HL-60 (cell line): Measurements from ENCODE around the gene CD22.

Experiments
- DNase-seq, 2 experiments: peaks; one replicate each; pipeline ENCODE4 v3.0.0-alpha.2; 2010 to 2020; ENCODE audit warnings: low read depth in 1 of 2, low spot score in 1 of 2
- H3K27ac ChIP-seq: fragments of 250-450 bp; sonication (Bioruptor Pico); replicated peaks from 2 replicates; pipeline ENCODE4 v1.5.1; 2020; ENCODE audit warnings: mild to moderate bottlenecking, moderate library complexity
- H3K27me3 ChIP-seq: fragments of 250-450 bp; sonication (Bioruptor Pico); 2 replicates; pipeline ENCODE4 v1.5.1; 2021; ENCODE audit warnings: mild to moderate bottlenecking, moderate library complexity; ENCODE audit not compliant: insufficient read depth, poor library complexity, severe bottlenecking
- H3K4me3 ChIP-seq: replicated peaks from 2 replicates; pipeline ENCODE4 v1.5.1; 2011; ENCODE audit warnings: mild to moderate bottlenecking, control low read depth, low read length; ENCODE audit not compliant: insufficient read depth
- CTCF ChIP-seq: IDR thresholded peaks from one replicate; pipeline ENCODE4 v1.5.1; 2011; ENCODE audit warnings: low read length, control low read depth, inconsistent platforms; ENCODE audit not compliant: insufficient read depth
- GABPA ChIP-seq: IDR thresholded peaks from 2 replicates; pipeline ENCODE4 v1.6.1; 2012; ENCODE audit warnings: low read depth
- POLR2AphosphoS5 ChIP-seq: IDR thresholded peaks from 2 replicates; pipeline ENCODE4 v1.6.1; 2012; ENCODE audit warnings: low read depth
- REST ChIP-seq: IDR thresholded peaks from 2 replicates; pipeline ENCODE4 v1.6.1; 2012; ENCODE audit warnings: low read depth; ENCODE audit not compliant: insufficient replicate concordance
- SPI1 ChIP-seq: IDR thresholded peaks from 2 replicates; pipeline ENCODE4 v1.6.1; 2012; ENCODE audit warnings: low read depth, mild to moderate bottlenecking, borderline replicate concordance

The CD22 gene

GRCh38 chr19:35293363-35293739 is 35.6 kb upstream of the CD22 start:
- no peak for TF ChIP-seq POLR2AphosphoS5
- no peak for TF ChIP-seq GABPA
- no peak for TF ChIP-seq SPI1
- no peak for TF ChIP-seq CTCF
- TF ChIP-seq REST: no peak
- Histone ChIP-seq H3K27ac (no peak overlapping the region), H3K27me3 (no peaks in the 10 kb centered on the region), H3K4me3 (no peak overlapping the region)
- no peak for DNase-seq

- DNase-seq: no peak
- no peaks in the 10 kb centered on the region for H3K27me3 ChIP-seq
- no peak overlapping the region for H3K27ac ChIP-seq
- no peak overlapping the region for H3K4me3 ChIP-seq
- TF ChIP-seq POLR2AphosphoS5 (no peak), CTCF (no peak), REST (no peak), GABPA (no peak), SPI1 (no peak)
Measured at GRCh38 chr19:35293808-35294207, 35.2 kb upstream of the CD22 start.

GRCh38 chr19:35294328-35294727 is 34.7 kb upstream of the CD22 start:
- Histone ChIP-seq H3K4me3 (no peak overlapping the region), H3K27ac (no peak overlapping the region), H3K27me3 (no peaks in the 10 kb centered on the region)
- no peak for DNase-seq
- TF ChIP-seq SPI1 (no peak), POLR2AphosphoS5 (no peak), REST (no peak), CTCF (no peak), GABPA (no peak)
